ENCODE data around the gene TMUB2. TPM values are rescaled to one million over a fixed set of nuclear protein-coding genes. Genes with fewer than 3 reads are reported as not detected.
A peak's percentile ranks its signal among the peaks of the same experiment; 100 is the strongest.

Gene TMUB2
- total and polyA plus RNA-seq, 2 donors from 2014 or later = 37.7 to 39.2 TPM

DNA sequence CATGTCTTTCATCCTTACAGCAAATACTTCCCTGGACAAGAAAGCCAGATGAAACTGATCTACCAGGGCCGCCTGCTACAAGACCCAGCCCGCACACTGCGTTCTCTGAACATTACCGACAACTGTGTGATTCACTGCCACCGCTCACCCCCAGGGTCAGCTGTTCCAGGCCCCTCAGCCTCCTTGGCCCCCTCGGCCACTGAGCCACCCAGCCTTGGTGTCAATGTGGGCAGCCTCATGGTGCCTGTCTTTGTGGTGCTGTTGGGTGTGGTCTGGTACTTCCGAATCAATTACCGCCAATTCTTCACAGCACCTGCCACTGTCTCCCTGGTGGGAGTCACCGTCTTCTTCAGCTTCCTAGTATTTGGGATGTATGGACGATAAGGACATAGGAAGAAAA, 3.7 kb downstream of the TMUB2 start:
- no peaks in the 10 kb centered on the region for H3K9me3 ChIP-seq (ENCODE audit: control insufficient read depth in 2 of 3, insufficient read depth in 1 of 3, low read length in 3 of 3)
- intact Hi-C loops (cut with DNase I) = no loop called here
- H3K27me3 ChIP-seq (ENCODE audit: control insufficient read depth, insufficient read depth, low read length) = no peaks in the 10 kb centered on the region
- H3K27ac ChIP-seq (ENCODE audit: low read depth in 2 of 2, low read length in 2 of 2) = no peak overlapping the region
- no peak overlapping the region for H3K9ac ChIP-seq (ENCODE audit: low read length in 3 of 3)
- no peak overlapping the region for H3K4me3 ChIP-seq (ENCODE audit: low read length in 3 of 3)
- no peak for FAIRE-seq
- no peak for TF ChIP-seq CTCF (IDR thresholded peaks at IDR 0.05; ENCODE audit: borderline replicate concordance, extremely low read depth, insufficient read depth)
- peaks cover 3 to 10% (median 10%) of the 10 kb centered on the region in 3 donors for H3K4me1 ChIP-seq (ENCODE audit: control insufficient read depth in 2 of 3, insufficient read depth in 2 of 3, low read depth in 1 of 3, low read length in 3 of 3)
- H3K36me3 ChIP-seq (ENCODE audit: control insufficient read depth in 2 of 3, insufficient read depth in 3 of 3, low read length in 3 of 3) = peaks cover 7 to 23% (median 23%) of the 10 kb centered on the region in 3 donors
- no peak for DNase-seq

DNA sequence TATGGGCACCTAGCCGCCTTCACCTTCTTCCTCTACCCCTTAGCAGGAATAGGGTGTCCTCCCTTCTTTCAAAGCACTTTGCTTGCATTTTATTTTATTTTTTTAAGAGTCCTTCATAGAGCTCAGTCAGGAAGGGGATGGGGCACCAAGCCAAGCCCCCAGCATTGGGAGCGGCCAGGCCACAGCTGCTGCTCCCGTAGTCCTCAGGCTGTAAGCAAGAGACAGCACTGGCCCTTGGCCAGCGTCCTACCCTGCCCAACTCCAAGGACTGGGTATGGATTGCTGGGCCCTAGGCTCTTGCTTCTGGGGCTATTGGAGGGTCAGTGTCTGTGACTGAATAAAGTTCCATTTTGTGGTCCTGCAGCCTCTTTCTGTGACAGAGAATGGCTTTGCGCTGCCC, 4.6 kb downstream of the TMUB2 start:
- no peak for DNase-seq
- Histone ChIP-seq H3K4me1 (ENCODE audit: control insufficient read depth in 2 of 3, insufficient read depth in 2 of 3, low read depth in 1 of 3, low read length in 3 of 3) (peaks cover 3 to 10% (median 6%) of the 10 kb centered on the region in 3 donors), H3K27ac (ENCODE audit: low read depth in 2 of 2, low read length in 2 of 2) (no peak overlapping the region), H3K4me3 (ENCODE audit: low read length in 3 of 3) (no peak overlapping the region), H3K9ac (ENCODE audit: low read length in 3 of 3) (no peak overlapping the region), H3K9me3 (ENCODE audit: control insufficient read depth in 2 of 3, insufficient read depth in 1 of 3, low read length in 3 of 3) (no peaks in the 10 kb centered on the region), H3K27me3 (ENCODE audit: control insufficient read depth, insufficient read depth, low read length) (no peaks in the 10 kb centered on the region), H3K36me3 (ENCODE audit: control insufficient read depth in 2 of 3, insufficient read depth in 3 of 3, low read length in 3 of 3) (peaks cover 7 to 28% (median 23%) of the 10 kb centered on the region in 3 donors)
- no peak for TF ChIP-seq CTCF (IDR thresholded peaks at IDR 0.05; ENCODE audit: borderline replicate concordance, extremely low read depth, insufficient read depth)
- intact Hi-C loops (cut with DNase I) = no loop called here
- FAIRE-seq = no peak

GRCh38 chr17:44191941-44192496, 5.2 kb downstream of the TMUB2 start:
- H3K27ac ChIP-seq (ENCODE audit: low read depth in 2 of 2, low read length in 2 of 2) = no peak overlapping the region

More at GRCh38 chr17:44191941-44192496, 5.2 kb downstream of the TMUB2 start:
- intact Hi-C loops (cut with DNase I) = no loop called here
- H3K4me3 ChIP-seq (ENCODE audit: low read length in 3 of 3) = no peak overlapping the region
- TF ChIP-seq CTCF (IDR thresholded peaks at IDR 0.05; ENCODE audit: borderline replicate concordance, extremely low read depth, insufficient read depth) = no peak
- H3K27me3 ChIP-seq (ENCODE audit: control insufficient read depth, insufficient read depth, low read length) = no peaks in the 10 kb centered on the region
- no peak overlapping the region for H3K9ac ChIP-seq (ENCODE audit: low read length in 3 of 3)
- peak in 3 of 5 donors; percentile 41 to 61 (median 60) for DNase-seq
- peaks cover 3 to 10% (median 6%) of the 10 kb centered on the region in 3 donors for H3K4me1 ChIP-seq (ENCODE audit: control insufficient read depth in 2 of 3, insufficient read depth in 2 of 3, low read depth in 1 of 3, low read length in 3 of 3)
- no peaks in the 10 kb centered on the region for H3K9me3 ChIP-seq (ENCODE audit: control insufficient read depth in 2 of 3, insufficient read depth in 1 of 3, low read length in 3 of 3)
- peaks cover 7 to 32% (median 23%) of the 10 kb centered on the region in 3 donors for H3K36me3 ChIP-seq (ENCODE audit: control insufficient read depth in 2 of 3, insufficient read depth in 3 of 3, low read length in 3 of 3)
- no peak for FAIRE-seq

Measured in kidney (tissue), 14 donors.